ENCODE measurements around the gene PRKN. TPM values are rescaled to one million over a fixed set of nuclear protein-coding genes. Genes with fewer than 3 reads are reported as not detected.

Gene PRKN
- total and polyA plus RNA-seq, 9 of the 15 experiments (the other 6 are each of a cell fraction or from before 2014, with no cell fraction given), result 0.03 to 0.96 (median 0.15) TPM; not detected in 2

GRCh38 chr6:161411265-161411944 lies 1316.2 kb downstream of the PRKN start (continued):
- TF ChIP-seq HMGXB4 (CRISPR knock-in tag; IDR thresholded peaks at IDR 0.05) (no peak), YY1 (IDR thresholded peaks at IDR 0.05; ENCODE audit: borderline replicate concordance in 1 of 3, control insufficient read depth in 1 of 3, extremely low read depth in 1 of 3, insufficient read depth in 3 of 3, insufficient read length in 1 of 3, insufficient replicate concordance in 2 of 3, low read depth in 1 of 3, low read length in 2 of 3) (peak in 1 of 3 experiments; percentile 59), PCBP1 (IDR thresholded peaks at IDR 0.05; ENCODE audit: low read depth, low read length, poor library complexity, severe bottlenecking) (no peak), ZNF431 (CRISPR knock-in tag; IDR thresholded peaks at IDR 0.05) (peak; percentile 99), NEUROD1 (IDR thresholded peaks at IDR 0.05; ENCODE audit: borderline replicate concordance, low read depth, low read length, partially characterized antibody) (no peak), NFIC (IDR thresholded peaks at IDR 0.05) (peak; percentile 17; the same call in 1 of the 2 replicates), NFRKB (IDR thresholded peaks at IDR 0.05; ENCODE audit: low read depth) (peak; percentile 45; the same call in 1 of the 2 replicates), GATA2 (CRISPR knock-in tag; IDR thresholded peaks at IDR 0.05) (no peak), ZFP36 (IDR thresholded peaks at IDR 0.05; ENCODE audit: low read depth, low read length, partially characterized antibody) (peak; percentile 82), TRIM28 (IDR thresholded peaks at IDR 0.05) (peak; percentile 60; the same call in 1 of the 2 replicates), ZNF24 (IDR thresholded peaks at IDR 0.05) (peak; percentile 94; the same call in 1 of the 2 replicates), ZNF507 (tag; conservative IDR thresholded peaks at IDR 0.05) (no peak), FOXJ2 (tag; IDR thresholded peaks at IDR 0.05) (no peak)
